K562 (cell line): ENCODE results near the gene TMOD2.

Experiments
- FOXM1 ChIP-seq, 2 experiments: fragments of 450-650 bp in 1 of 2; sonication (generic) in 1 of 2; formaldehyde crosslinking in 1 of 2; IDR thresholded peaks; 2 replicates each; pipeline versions ENCODE4 v1.6.1 to v1.9.0; 2017 to 2022; ENCODE audit warnings: low read depth in 2 of 2, mild to moderate bottlenecking in 2 of 2, missing genetic modification reagents in 1 of 2, moderate library complexity in 1 of 2
- TF ChIP-seq, protein P1 (sequence below): fragments of 250-450 bp; sonication (Bioruptor Pico); IDR thresholded peaks from 2 replicates; pipeline ENCODE4 v1.8.0; 2021; ENCODE audit warnings: mild to moderate bottlenecking, moderate library complexity

DNA sequence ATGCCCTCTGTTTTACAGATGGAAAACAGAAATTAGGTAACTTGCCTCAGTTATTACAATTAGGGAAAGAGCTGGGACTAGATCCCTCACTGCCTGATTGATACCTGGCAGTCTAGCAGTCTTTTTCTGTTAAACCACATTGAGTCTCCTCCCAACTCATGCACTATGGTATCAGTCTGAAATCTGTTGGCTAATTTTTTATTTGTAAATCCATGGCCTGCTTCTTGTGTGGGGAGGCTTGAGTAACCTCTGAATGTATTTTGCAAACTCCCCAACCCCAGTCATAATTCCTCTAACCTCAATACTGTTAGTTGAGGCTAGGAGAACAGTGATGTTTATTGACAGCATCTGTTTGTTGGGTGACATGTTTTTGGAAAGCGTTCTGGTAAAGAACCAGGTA is 113.9 kb downstream of the TMOD2 start:
- TF ChIP-seq, protein P1, sequence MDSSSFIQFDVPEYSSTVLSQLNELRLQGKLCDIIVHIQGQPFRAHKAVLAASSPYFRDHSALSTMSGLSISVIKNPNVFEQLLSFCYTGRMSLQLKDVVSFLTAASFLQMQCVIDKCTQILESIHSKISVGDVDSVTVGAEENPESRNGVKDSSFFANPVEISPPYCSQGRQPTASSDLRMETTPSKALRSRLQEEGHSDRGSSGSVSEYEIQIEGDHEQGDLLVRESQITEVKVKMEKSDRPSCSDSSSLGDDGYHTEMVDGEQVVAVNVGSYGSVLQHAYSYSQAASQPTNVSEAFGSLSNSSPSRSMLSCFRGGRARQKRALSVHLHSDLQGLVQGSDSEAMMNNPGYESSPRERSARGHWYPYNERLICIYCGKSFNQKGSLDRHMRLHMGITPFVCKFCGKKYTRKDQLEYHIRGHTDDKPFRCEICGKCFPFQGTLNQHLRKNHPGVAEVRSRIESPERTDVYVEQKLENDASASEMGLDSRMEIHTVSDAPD (CRISPR knock-in tag) = no peak
- no peak for TF ChIP-seq FOXM1 (IDR thresholded peaks at IDR 0.05; ENCODE audit: low read depth)
- no peak for TF ChIP-seq FOXM1 (CRISPR knock-in tag; IDR thresholded peaks at IDR 0.05; ENCODE audit: low read depth)
